ENCODE results near the gene BRINP2.

BRINP2 gene

DNA sequence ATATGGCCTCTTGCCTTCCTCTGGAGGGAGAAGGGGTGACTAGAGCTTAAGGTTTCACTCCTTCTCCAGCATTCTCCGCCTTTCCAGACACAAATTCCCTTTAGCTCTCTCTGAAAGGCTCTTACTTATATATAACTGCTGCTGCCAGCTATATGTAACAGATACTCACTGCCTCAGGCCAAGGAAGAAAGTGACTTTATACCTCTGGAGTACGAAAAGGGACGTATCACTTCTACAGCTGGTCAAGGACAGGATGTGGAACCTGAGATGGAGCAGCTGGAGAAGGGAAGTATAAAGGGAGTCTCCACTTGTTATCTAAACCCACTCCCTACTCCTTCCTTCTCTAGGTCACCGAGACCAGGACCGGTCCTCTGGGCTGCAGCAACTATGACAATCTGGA lies 102.4 kb downstream of the BRINP2 start:
- no peak for DNase-seq (ENCODE audit: low read depth in 2 of 2, low spot score in 1 of 2)

DNA sequence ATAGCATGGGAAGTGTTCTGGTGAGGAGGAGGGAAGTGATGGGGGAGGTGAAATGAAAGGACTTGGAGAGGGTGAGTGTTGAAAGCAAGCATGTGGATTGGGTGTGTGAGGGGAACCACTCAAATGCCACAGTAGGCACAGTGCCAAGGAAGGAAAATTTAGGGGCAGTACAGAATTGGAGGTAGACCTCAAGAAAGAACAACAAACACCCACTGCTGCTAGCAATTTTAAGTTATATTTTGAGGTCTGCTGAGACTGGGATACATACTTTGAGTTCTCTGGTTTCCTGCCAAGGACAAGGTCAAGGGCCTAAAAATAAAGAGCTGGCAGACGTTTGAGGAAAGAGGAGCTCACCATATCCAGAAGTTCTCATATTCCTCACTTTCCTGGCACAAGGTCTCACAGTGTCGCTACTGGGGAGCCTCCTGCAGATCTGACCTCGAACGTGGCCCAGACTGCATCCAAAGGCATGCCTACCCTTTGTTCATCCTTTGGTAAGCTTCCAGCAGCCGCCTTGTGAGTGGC lies 104.0 kb downstream of the BRINP2 start:
- no peak for DNase-seq (ENCODE audit: low read depth in 2 of 2, low spot score in 1 of 2)

DNA sequence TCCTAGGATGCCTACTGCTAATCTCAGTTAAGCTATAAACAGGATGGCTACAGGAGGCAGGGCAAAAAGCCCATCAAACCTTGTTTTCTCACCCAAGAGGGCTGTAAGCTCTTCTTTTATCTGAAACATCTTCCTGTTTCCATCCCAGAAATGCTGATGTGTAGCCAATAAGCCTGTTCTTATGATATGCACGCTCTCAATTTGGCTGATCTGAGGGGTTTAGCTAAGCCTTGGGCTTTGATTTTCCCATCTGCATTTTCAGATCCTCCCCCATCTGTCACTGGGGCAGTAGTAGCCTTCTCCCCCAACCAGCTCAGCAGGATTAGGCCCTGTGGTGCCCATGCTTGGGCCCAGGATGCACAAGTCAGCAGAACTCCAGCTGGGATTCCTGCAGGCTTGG lies 105.0 kb downstream of the BRINP2 start:
- no peak for DNase-seq (ENCODE audit: low read depth in 2 of 2, low spot score in 1 of 2)

DNA sequence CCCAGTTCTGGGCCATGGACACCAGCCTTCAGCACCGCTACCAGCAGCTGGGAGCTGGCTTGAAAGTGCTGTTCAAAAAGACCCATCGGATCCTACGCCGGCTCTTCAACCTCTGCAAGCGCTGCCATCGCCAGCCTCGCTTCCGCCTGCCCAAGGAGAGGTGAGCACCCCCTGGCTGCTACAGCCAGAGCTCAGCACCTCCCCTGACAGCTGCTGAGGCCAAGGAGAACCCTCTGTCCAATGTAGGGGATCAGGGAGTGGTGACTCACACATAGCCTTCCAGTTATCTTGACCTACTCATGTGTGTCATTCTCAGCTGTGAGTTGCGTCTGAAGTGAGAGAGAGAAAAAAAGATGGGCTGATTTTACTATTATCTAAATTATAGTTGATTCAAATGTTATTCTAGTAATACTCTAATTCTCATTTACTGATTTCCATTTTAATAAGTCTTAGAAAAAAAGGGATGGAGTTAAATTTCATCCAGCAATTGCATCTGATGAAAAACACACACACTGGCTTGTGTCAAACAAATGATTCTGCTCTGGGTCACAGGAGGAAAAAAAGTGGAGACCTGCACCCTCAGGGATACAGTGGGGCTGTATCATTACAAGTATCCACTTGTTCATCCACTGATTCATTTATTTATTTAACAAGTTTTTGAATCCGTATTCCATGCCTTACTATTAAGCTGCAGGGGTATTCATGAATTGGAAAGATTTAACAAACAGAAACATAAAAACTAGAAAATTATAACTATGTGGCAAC lies 108.0 kb downstream of the BRINP2 start:
- no peak for DNase-seq (ENCODE audit: low read depth in 2 of 2, low spot score in 1 of 2)

DNA sequence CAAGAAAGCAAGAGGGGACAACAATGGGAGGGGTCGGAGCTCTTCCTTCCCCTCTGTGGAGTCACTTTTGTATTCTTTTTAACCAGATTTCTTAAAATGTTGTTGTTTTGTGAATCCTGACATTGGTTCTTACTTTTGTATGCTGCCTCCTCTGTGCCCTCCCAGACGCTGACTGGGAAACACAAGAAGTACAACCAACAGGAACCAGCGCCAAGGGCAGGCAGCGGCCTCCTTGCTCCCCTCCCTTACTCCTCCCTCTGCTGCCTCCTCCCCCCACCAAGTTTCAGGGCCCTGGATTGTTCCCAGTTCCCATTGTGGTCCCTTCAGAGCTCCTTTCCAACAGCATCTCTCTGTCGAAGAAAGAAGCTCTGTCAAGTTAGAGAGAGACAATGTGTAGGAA lies 111.1 kb downstream of the BRINP2 start:
- DNase-seq (ENCODE audit: low read depth in 2 of 2, low spot score in 1 of 2), result no peak

DNA sequence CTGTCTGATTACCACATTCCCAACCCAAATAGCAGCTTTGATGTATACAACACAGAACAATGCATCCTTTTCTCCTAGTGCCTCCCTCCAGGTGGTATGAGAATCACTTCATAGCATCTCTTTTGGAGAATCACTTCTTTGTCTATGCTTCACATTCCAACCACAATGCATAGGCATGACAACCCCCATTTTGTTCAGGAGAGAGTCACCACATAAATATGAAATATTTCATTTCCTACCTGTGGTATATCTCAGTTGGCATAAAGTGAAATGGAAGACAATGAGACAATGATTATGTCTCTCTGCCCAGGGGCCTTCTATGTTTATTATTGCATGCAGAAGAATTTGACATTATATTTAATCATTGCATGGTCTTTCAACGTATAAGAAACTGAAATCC lies 112.2 kb downstream of the BRINP2 start:
- DNase-seq (ENCODE audit: low read depth in 2 of 2, low spot score in 1 of 2), result no peak

DNA sequence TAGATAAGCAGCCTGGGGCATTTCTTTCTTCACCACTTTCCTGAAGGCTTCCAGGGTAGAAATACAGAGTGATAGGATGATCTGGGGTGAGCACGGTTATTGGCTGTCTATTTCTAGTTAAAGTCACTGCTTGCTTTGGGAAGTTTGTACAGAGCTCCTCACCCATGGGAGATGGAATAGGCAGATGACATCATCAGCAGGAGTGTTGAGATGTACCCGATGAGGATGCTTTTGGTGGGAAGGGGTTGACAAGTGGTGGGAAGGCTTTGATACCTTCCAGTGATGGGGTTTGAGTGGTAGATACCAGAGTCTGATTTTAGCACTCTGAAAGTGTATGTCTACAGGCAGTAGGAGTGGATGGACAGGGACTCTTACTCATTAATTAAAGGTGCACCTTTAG lies 112.6 kb downstream of the BRINP2 start:
- DNase-seq (ENCODE audit: low read depth in 2 of 2, low spot score in 1 of 2), result no peak

DNA sequence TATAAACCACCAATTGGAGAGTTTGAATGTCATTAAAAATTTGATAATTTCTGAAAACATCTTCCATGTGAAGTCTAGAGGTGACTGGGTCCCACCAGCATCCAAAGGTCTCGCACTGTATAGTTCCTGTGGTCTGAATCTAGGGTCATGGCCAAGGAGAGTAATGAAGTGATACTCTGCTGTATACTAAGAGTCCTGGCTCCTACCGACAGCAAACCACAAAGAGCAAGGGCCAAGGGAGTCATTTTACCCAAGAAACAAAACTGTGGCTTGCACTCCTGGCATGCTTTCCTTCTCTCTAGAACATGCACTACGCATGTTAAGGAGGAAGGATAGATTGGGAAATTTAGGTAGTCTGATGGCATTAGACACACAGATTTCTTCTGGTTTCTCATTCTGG lies 115.6 kb downstream of the BRINP2 start:
- no peak for DNase-seq (ENCODE audit: low read depth in 2 of 2, low spot score in 1 of 2)

DNA sequence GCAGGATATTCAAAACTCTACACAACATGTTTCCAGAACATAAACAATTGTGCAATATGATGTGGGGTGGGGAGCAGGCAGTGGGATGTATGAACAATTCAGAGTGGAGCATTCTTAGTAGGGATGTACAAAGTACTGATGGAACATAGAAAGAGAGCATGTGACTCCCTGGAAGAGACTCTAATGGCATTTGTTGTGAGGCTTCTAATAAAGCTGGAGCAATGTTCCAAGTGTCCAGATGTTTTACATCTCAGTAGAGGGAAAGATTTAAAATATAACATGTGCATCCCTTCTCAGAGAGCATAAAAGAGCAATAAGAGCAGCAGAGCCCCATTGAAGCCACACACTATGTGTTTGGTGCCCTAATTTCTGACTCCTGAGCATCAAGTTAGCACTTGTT lies 116.5 kb downstream of the BRINP2 start:
- no peak for DNase-seq (ENCODE audit: low read depth in 2 of 2, low spot score in 1 of 2)

DNA sequence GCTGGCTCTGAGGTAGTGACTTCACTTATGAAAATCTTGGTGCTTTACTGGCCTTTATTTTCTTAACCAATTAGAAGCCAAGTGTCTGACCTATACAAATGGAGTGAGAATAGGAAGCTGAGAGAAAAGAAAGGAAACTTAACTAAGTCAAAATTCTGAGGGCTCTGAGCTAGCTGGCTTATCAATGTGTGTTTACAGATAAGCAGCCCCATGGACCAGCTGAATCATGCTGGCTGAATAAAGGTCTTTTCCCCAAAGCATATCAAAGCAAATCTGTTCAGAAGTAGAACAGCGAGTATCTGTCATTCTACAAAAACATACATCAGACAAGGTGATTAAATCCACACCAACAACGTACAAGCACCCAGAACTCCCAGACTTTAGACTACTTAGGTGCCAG lies 117.2 kb downstream of the BRINP2 start:
- DNase-seq (ENCODE audit: low read depth in 2 of 2, low spot score in 1 of 2), result no peak

DNA sequence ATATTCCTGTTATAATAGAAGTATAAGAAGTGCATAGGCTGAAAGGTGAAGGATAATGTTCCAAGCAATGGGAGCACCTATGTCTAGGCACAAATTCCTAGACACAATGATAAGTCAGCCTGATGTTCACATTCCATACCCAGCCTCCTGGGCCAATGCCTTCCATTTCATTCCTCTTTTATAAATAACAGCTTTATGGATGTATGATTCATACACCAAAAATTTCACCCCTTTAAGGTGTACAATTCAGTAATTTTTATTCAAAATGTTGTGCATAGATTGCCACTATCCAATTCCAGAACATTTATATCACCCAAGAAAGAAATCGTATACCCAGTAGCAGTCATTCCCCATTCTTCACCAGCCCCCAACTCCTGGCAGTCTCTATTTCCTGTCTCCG lies 118.8 kb downstream of the BRINP2 start:
- no peak for DNase-seq (ENCODE audit: low read depth in 2 of 2, low spot score in 1 of 2)

DNA sequence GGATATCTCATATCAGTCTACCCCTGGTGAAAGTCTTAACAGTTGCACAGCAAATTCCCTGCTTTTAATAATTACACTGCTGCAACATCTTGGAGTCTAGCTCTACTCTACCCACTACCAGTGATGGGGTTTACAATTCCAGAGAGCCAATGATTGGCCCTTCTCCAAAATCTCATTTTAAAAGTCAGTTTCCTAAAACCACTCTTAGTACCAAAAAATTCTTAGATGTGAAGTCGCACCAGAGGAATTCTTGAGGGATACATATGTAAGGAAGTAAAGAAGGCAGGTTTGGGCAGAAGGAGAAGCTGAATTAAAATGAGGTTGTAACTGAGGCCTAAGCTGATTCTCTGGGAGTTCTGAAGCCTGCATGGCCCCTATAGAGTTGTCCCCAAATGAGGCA lies 129.7 kb downstream of the BRINP2 start:
- no peak for DNase-seq (ENCODE audit: low read depth in 2 of 2, low spot score in 1 of 2)

DNA sequence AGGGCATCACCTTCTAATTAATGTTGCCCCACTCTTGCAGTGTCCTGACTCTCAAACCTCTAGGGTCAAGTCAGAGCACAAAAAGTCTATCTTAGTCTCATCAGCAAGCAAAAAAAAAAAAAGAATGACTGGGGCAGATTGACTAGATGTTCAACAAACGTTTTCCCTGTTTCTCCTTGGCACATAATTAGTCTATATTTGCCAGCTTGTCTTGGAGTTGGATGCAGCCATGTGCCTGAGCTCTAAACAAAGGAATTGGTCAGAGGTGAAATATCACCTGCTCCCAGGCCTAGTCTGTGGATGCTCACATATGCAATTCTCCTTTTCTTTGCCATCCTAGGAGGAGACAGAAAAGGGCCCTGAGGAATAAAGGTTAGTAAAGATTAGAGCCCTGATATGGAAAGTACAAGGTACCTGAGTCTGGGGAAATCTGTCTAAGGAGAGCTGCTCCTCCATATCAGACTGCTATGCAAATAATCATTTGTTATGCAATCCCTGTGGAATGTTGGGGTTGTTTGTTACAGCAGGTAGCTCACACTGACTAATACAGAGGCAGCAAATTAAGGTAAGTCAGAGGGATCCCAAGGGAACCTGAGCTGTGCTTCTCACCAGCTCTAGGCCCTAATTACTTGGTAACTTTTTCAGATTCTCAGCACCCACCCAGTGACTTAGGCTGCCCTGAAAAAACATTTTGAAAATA lies 130.8 kb downstream of the BRINP2 start:
- no peak for DNase-seq (ENCODE audit: low read depth in 2 of 2, low spot score in 1 of 2)

DNA sequence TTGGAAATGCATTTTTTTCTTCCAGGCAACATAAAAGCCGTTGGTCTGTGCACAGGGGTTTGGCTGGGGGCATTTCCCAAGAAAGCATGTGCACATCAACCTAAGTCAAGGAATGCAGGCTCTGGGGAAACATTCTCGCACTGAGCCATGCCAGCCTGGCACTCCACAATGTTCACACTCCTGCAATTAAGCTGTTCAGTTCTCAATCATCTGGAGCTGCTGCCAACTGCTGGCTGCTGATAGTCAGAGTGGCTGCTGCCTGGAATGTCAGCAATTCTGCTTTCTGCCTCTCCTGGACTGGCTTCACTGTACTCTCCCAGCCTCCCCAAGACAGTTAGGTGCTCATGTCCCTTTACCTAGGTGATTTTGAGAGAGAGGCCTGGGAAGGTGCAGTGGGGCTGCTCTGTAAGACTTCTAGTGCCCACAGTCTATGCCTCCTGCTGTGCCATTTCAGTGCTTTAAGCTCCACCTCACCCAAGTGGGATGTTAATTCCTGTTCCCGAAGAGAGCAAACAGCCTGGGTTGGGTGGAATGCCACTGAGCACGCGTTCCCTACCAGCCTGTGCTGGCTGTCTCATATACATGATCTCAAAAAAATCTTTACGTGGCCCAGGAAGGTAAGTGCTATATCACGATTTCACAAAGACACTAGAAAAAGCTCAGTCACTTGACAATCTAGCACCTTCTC lies 131.7 kb downstream of the BRINP2 start:
- DNase-seq (ENCODE audit: low read depth in 2 of 2, low spot score in 1 of 2), result no peak

DNA sequence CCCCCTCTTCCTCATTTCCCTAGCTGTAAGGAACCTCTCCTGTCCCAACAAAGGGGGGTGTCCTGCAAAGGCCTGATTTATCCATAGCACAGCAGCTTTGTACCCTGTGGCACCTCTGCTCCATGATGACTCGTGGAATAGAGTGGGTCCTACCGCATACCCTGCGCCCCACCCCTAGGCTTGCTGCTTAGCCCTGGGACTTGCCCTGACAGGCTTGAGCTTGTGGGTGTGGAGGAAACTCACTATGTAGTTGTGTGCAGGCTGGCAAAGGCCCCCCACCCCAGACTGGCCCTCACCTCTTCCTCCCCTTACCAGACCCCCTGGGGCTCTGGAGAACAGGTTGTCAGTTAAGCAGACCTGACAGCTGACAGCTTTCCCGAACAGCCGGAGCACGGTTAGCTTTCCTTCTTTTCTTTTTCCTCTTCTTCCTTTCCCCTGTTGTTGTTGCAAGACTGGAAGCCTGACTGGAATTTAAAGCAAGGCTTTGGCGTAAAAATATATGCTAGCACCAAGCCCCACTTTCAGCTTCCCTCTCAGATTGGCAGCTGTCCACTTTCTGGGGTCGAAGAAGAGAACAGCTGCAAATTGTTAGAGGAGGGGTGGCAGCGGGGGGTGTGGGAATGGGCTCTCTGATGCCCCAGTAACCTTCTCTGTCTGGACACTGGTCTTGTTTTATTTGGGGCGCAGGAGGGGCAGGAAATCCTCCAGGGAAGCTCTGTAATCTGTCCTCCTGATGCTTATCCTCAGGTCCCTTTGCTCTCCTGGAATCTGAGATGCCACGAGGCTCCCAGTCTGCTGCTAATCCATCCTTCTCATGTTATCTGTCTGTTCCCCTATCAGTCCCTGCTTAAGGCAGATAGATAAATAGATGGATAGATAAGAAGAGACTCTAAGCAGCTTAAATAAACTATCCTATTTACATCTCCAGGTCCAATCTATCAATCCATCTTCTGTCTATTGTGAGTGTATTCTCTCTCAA lies 134.6 kb downstream of the BRINP2 start:
- DNase-seq (ENCODE audit: low read depth in 2 of 2, low spot score in 1 of 2), result no peak

DNA sequence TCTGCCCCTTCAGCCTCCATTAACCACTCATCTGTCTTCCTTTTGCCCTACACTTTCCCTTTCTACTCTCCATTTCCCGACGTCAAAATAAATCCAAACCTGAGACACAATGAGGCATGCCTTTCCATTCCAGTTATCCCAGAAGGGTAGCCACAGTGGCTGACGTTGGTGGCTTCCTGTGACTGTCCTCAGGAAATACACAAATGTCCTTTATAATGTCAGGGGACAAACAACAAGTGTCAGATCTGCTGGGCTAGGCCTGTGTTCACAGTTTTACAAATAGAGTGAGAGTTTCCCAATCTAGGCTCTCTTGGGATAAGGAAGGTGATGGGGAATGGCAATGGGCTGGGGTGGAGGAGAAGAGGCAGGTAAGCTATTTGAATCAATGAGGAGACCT lies 135.3 kb downstream of the BRINP2 start:
- DNase-seq (ENCODE audit: low read depth in 2 of 2, low spot score in 1 of 2), result no peak

DNA sequence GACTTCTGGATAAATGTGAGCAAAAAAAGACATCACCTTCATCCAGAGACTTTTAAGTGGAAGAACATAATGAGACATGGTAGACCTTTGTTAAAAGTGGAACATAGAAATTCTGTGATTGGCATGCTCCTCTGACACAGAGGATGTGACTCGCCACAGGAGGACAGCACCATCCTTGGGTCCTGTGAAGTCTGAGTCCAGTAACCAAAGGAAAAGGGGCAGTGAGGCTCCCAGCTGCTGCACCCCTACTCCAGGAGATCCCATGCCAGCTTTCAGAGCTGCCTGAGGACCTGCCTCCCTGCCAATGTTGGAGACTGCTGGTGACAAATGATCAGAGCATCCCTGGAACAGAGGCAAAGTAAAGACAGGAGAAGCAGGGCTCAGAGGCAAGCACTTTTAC lies 136.2 kb downstream of the BRINP2 start:
- DNase-seq (ENCODE audit: low read depth in 2 of 2, low spot score in 1 of 2), result no peak

DNA sequence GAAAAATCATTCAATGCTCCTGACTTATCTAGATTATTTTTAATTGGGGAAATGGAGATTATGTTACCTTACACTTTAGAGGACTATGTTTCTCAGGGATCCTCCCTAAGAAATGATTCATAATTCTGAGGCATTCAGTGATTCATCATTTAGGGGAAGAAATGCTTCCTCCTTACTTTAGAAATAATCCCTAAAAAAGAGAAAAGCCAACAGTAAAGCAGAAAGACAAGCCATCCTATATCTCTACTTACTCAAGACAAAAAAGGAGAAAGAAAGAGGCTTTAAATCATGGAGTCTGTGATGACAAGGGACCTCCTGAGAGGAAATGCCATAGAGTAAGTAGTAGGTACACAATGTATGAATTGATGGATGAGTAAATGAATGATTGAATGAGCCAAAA lies 137.0 kb downstream of the BRINP2 start:
- no peak for DNase-seq (ENCODE audit: low read depth in 2 of 2, low spot score in 1 of 2)

DNA sequence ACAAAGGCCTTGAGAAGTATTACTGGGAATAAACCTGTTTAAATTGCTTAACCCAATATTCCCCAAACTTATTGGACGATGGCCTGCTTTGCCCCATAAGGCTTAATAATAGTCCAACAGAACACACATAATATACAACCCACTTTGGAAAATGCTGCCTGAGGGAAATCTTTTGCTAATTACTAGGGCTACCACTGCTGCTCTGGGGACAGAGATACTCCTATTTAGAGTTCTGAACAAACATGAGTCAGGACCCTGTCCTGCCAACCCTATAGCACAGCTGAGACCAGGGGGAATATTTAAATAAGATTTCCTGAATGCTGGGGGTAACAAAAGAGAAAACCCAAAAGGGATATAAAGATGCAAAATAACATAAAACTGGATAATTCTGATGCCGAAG lies 139.1 kb downstream of the BRINP2 start:
- DNase-seq (ENCODE audit: low read depth in 2 of 2, low spot score in 1 of 2), result no peak

DNA sequence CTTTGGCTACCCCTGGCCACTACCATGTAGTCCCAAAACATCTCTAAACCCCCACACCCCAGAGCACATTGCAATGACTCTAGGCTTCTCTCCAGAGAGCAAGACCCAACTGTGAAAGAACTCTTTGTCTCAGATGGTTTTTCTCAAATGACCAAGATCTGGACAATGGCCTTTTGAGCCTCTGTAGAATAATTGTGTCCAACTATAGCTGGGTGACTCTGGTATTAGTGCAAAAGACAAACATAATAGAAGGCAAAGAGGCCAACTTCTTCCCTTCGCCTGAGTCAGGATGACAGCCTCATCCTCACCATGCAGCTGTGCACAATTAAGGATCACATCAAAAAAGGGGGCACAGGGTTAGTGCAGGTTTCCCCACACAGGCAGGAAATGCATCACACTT lies 139.6 kb downstream of the BRINP2 start:
- no peak for DNase-seq (ENCODE audit: low read depth in 2 of 2, low spot score in 1 of 2)

DNA sequence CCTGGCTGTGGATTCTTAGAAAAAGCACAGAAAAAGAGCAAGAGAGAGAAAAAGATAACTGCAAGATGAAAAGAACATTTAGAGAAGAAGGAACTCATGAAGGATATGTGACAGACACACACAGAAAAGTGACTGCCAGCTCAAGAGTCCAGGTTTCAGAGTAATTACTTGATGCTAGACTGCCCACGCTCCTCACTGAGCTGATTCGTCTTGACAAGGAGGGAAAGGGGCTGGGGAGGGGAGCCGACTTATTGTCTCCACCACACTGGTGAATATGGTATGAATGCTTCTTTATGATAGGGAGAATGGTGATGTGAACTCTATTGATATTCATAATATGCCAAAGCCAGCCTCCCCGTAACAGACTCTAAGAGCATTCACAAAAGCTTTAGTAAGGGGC lies 140.4 kb downstream of the BRINP2 start:
- no peak for DNase-seq (ENCODE audit: low read depth in 2 of 2, low spot score in 1 of 2)
